Measurements from ENCODE around the gene CCDC137.

Gene CCDC137

DNA sequence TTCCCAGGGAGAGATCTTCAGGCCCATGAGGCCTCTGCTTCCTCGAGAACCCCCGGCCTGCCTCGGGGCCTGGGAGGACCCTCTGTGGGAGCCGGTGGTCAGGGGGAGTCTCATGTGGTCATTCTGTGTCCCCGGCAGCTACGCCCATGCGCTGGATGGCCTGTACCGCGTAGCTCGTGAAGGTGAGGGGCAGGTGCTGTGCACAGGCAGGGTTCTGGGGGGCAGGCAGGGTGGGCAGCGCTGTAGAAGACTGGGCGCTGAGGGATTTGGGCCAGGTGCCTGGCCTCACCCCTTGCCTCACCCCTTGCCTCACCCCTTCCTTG, 50.1 kb downstream of the CCDC137 start:
- DNase-seq = no peak

DNA sequence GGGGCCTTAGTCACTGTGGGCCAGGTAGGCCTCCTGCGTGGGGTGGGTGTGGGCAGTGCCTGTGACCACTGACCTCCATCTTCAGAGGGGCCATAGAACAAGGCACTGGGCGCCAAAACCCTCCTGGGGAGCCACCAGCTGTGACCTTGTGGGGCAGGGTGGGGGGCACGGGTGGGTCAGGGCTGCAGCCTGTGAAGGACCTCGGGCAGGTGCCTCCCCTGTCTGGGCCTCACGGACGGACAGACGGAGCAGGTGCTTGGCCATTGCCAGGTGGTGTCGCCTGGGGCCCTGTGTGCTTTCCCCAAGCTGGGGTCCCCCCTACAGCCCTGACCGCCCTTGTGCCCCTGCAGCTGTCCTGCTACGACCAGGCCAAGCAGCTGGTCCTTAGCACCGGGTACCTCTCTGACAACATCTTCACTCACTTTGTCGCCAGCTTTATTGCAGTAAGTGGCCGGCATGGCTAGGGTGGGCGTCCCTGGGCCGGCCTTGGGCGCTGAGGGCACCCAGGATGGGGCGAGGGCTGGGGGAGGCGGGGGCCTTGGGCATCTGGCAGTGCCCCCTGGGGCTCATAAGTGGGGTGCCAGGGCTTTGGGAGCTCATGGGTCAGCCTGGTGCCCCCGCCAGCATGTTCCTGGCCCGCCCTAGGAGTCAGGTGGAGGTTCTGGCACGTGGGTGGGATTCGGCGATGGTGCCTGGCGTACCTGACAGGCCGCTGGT, 50.7 kb downstream of the CCDC137 start:
- DNase-seq = no peak

DNA sequence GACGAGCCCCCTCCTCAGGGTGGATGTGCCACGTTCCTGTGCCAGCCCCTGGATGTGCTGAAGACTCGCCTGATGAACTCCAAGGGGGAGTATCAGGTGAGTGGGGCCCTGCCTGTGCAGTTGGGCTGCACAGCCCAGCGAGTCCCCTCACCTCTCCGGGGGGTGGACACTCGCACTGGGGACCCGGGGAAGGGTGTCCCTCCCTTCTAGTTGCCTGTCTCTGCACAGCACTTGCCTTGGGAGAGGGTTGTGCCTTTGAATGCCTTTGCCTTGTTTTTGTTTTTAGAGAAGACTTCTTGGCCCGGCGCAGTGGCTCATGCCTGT, 51.2 kb downstream of the CCDC137 start:
- no peak for DNase-seq

DNA sequence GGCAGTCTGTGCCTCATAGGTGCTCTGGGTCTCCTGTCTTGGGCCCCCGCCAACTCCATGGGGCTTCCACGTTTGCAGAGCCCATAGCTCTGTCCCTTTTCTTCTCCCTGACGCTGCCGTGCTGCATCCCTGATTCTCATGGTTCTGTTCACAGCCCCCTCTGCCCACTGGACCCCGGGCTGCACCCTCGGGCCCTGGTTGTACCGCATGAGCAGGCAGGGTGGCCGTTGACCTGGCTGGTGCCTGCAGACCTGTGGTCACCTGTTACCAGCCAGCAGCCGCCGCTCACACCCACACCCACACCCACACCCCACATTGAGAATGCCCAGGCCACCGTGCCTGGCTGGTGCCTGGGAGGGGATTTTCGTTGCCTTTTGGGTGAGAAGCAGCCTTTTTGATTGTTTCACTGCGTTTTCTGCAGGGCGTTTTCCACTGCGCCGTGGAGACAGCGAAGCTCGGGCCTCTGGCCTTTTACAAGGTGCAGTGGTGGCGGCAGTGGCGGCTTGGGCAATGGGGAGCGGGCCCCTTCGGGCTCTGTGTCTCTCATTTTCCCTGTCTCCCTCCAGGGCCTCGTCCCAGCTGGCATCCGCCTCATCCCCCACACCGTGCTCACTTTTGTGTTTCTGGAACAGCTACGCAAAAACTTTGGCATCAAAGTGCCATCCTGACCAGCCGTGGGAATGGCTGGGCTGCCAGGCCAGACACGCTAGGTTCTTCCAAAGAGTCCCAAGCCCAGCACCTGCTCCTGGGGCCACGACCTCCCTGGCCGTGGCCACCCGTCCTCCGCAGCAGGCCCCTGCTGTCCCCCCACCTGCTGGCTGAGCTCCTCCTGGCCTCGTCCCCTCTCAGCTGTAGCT, 53.1 kb downstream of the CCDC137 start:
- no peak for DNase-seq

DNA sequence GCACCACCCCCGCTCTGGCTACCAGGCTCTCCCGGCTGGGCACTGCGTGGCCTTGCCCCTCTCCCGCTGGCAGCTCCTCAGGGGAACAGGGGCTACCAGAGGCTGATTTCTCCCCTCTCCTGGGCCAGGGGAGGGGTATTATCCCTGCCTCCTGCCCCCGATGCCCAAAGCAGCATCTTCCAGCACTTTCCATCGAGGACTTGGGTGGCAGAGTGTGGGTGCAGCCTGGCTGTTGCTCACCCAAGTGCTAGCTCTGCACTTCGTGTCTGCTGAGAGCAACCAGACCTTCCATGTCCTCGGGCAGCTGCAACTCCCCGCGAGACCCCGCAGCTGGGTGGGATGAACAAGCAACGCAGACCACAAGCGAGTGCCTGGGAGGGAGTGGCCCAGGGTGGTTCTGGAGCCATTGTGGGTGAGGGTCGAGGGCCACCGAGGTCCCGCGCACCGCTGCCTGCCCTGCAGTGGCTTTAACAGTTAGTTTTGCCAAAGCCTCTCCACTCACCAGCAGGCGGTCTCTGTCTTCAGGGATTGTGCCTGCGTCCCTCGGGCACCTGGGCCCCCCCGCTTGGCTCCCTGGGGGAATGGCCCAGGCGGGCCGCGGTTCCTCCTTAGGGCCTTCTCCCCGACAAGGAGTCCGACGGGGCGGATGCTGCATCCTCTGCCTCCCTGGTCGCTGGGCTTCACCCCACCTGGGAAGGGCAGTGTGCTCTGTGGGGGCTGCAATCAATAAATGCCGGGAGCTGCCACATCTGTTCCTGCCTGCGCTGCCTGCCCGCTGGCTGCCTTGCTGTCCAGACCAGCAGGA, 53.9 kb downstream of the CCDC137 start:
- DNase-seq = no peak

DNA sequence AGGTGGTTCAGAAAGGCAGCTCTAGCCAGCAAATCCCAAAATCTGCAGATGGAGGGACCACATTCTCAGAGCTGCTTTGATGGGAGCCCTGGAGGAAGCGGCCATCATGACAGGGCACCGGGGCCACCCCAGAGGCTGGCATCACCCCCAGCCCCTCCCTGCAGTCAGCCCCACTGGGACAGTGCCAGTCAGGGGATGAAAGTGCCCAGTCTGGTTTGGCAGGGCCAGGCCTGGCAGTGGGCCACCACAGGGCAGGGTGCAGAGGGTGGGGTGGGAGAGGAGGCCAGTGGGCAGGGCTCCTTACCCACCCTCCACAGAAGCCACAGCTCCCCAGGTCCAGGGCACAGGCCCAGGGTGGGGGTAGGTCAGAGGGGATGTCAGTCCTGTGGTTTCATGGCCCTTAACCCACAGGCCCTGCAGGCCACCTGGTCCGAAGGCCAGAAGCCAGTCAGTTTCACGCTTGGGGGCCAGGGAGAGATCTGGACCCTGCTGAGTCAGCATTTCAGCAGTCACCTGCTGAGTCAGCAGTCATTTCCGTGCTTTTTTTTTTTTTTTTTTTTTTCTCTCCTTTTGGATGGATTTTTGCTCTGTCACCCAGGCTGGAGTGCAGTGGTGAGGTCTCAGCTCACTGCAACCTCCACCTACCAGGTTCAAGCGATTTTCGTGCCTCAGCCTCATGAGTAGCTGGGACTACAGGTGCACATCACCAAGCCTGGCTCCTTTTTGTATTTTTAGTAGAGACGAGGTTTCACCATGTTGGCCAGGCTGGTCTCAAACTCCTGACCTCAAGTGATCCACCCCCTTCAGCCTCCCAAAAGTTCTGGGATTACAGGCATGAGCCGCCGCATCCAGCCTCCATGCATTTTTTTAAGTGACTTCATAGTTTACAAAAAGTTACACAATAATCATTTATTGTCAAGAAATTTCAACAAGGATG, 55.9 kb downstream of the CCDC137 start:
- no peak for DNase-seq
